Measurements from ENCODE around the gene TMC8. TPM values are rescaled to one million over a fixed set of nuclear protein-coding genes. Genes with fewer than 3 reads are reported as not detected.

Gene TMC8
- total and polyA plus RNA-seq, 2 donors (not counting 3 experiments of a cell fraction or from before 2014, with no cell fraction given): 0.07 to 1.3 TPM

- Histone ChIP-seq H3K4me1 (ENCODE audit: control insufficient read depth, extremely low read depth, insufficient read depth, low read length) (peaks cover 8% of the 10 kb centered on the region), H3K4me2 (ENCODE audit: insufficient read depth, low read length) (no peak overlapping the region), H3K36me3 (ENCODE audit: control insufficient read depth in 2 of 2, extremely low read depth in 1 of 2, insufficient read depth in 2 of 2, low read length in 2 of 2) (peaks cover 0 to 6% of the 10 kb centered on the region in 2 experiments), H3K27ac (ENCODE audit: insufficient read depth, low read depth, low read length) (no peak overlapping the region), H3K27me3 (ENCODE audit: control insufficient read depth in 2 of 2, insufficient read depth in 2 of 2, low read length in 2 of 2) (no peaks in the 10 kb centered on the region), H3K9me3 (replicated peaks; ENCODE audit: control insufficient read depth, insufficient read depth, low read length) (no peaks in the 10 kb centered on the region), H3K4me3 (replicated peaks in 1 of 3; ENCODE audit: insufficient read depth in 1 of 3, low read depth in 1 of 3, low read length in 3 of 3) (no peak overlapping the region), H3K9ac (replicated peaks; ENCODE audit: extremely low read depth, insufficient read depth, low read length) (no peak overlapping the region), H3K79me2 (ENCODE audit: control insufficient read depth, insufficient read depth, low read length) (no peaks in the 10 kb centered on the region), H2AFZ (ENCODE audit: low read depth, low read length) (peak overlapping the region; percentile 20), H3K9me1 (replicated peaks; ENCODE audit: control insufficient read depth, extremely low read depth, insufficient read depth, low read length) (no peaks in the 10 kb centered on the region), H4K20me1 (replicated peaks; ENCODE audit: control insufficient read depth, extremely low read depth, insufficient read depth, low read length) (no peaks in the 10 kb centered on the region)
- TF ChIP-seq FOS (IDR thresholded peaks at IDR 0.05; ENCODE audit: borderline replicate concordance, insufficient read depth, low read length) (no peak), POLR2A (IDR thresholded peaks at IDR 0.05; ENCODE audit: low read depth, low read length) (no peak), MYC (IDR thresholded peaks at IDR 0.05; ENCODE audit: low read depth, low read length) (no peak)
- dilution Hi-C loops (cut with MboI; ENCODE audit: extremely low pct_ligation_motif_present, low sequenced_read_pairs): no loop called here
- BruUV-seq (replicated peaks): no TSS peak
- intact Hi-C loops (cut with micrococcal nuclease): loop anchor here (1.0 to 5.0 kb wide), 2 partner anchors 76 to 158 kb away; no protein-coding TSS in a partner anchor
- ChIA-PET CTCF (interaction anchor here (0.5 to 4.9 kb wide), 22 partner anchors 8 to 528 kb away, joined by 3 to 57 read pairs (median 4); partner anchors contain the start of genes TK1 and TMC6), POLR2A (no interaction called here)
- DNase-seq (ENCODE audit: low read depth, low spot score) (no peak), FAIRE-seq (no peak)
Measured at GRCh38 chr17:78174870-78175642, 44.5 kb downstream of the TMC8 start.

DNA sequence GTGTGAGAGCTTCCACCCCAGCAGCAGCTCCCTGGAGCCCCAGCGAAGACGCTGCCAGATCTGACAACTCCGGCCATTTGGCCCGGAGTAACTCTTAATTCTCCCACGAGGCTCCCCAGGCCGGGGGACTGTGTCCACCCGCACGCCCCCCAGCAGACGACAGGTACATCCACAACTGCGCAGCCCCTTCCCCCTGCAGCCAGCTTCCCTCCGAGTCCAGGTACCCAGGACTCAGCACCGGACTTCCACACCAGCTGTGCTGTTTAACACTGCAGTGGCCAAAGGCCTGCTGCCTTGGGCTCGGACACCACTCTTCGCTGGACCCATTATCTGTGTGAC, 45.0 kb downstream of the TMC8 start:
- Histone ChIP-seq H2AFZ (ENCODE audit: low read depth, low read length) (no peak overlapping the region), H4K20me1 (replicated peaks; ENCODE audit: control insufficient read depth, extremely low read depth, insufficient read depth, low read length) (no peaks in the 10 kb centered on the region), H3K4me3 (replicated peaks in 1 of 3; ENCODE audit: insufficient read depth in 1 of 3, low read depth in 1 of 3, low read length in 3 of 3) (no peak overlapping the region), H3K9me1 (replicated peaks; ENCODE audit: control insufficient read depth, extremely low read depth, insufficient read depth, low read length) (no peaks in the 10 kb centered on the region), H3K27ac (ENCODE audit: insufficient read depth, low read depth, low read length) (no peak overlapping the region), H3K27me3 (ENCODE audit: control insufficient read depth in 2 of 2, insufficient read depth in 2 of 2, low read length in 2 of 2) (no peaks in the 10 kb centered on the region), H3K9me3 (replicated peaks; ENCODE audit: control insufficient read depth, insufficient read depth, low read length) (no peaks in the 10 kb centered on the region), H3K9ac (replicated peaks; ENCODE audit: extremely low read depth, insufficient read depth, low read length) (no peak overlapping the region), H3K4me2 (ENCODE audit: insufficient read depth, low read length) (no peak overlapping the region), H3K36me3 (ENCODE audit: control insufficient read depth in 2 of 2, extremely low read depth in 1 of 2, insufficient read depth in 2 of 2, low read length in 2 of 2) (peaks cover 0 to 6% of the 10 kb centered on the region in 2 experiments), H3K79me2 (ENCODE audit: control insufficient read depth, insufficient read depth, low read length) (no peaks in the 10 kb centered on the region), H3K4me1 (ENCODE audit: control insufficient read depth, extremely low read depth, insufficient read depth, low read length) (peaks cover 8% of the 10 kb centered on the region)
- no TSS peak for BruUV-seq (replicated peaks)
- ChIA-PET POLR2A (interaction anchor here (0.8 kb wide), 1 partner anchor 10 kb away, joined by 3 read pairs; no protein-coding TSS in a partner anchor), CTCF (interaction anchor here (0.7 to 4.9 kb wide), 18 partner anchors 10 to 91 kb away, joined by 3 to 57 read pairs (median 5); partner anchors contain the start of genes TK1 and TMC6)
- FAIRE-seq (no peak), DNase-seq (ENCODE audit: low read depth, low spot score) (no peak)
- TF ChIP-seq POLR2AphosphoS5 (IDR thresholded peaks at IDR 0.05; ENCODE audit: insufficient read depth, low read depth, low read length) (no peak), EZH2 (IDR thresholded peaks at IDR 0.05; ENCODE audit: borderline replicate concordance, low read depth, low read length, severe bottlenecking) (no peak), MYC (IDR thresholded peaks at IDR 0.05; ENCODE audit: low read depth, low read length) (no peak), POLR2A (IDR thresholded peaks at IDR 0.05; ENCODE audit: low read depth, low read length) (no peak), JUN (IDR thresholded peaks at IDR 0.05; ENCODE audit: borderline replicate concordance, insufficient read depth, insufficient read length, low read depth) (no peak), MAX (IDR thresholded peaks at IDR 0.05; ENCODE audit: insufficient read depth, insufficient read length) (no peak), CTCF (IDR thresholded peaks at IDR 0.05; ENCODE audit: extremely low read depth in 1 of 2, insufficient read depth in 1 of 2, low read depth in 1 of 2, low read length in 2 of 2) (no peak), GATA2 (IDR thresholded peaks at IDR 0.05; ENCODE audit: insufficient read depth, insufficient read length, low read depth, low read length) (no peak), FOS (IDR thresholded peaks at IDR 0.05; ENCODE audit: borderline replicate concordance, insufficient read depth, low read length) (no peak)
- dilution Hi-C loops (cut with MboI; ENCODE audit: extremely low pct_ligation_motif_present, low sequenced_read_pairs) (no loop called here), intact Hi-C loops (cut with micrococcal nuclease) (loop anchor here (5.0 kb wide), 1 partner anchor 158 kb away; no protein-coding TSS in a partner anchor)
